Measurements from ENCODE around the gene NDST3.

The NDST3 gene

GRCh38 chr4:118112117-118113046 is 78.1 kb downstream of the NDST3 start:
- TF ChIP-seq ZNF274 (IDR thresholded peaks at IDR 0.05; ENCODE audit: low read depth, low read length), result no peak
- H3K4me3 ChIP-seq (ENCODE audit: low read length), result no peak overlapping the region

DNA sequence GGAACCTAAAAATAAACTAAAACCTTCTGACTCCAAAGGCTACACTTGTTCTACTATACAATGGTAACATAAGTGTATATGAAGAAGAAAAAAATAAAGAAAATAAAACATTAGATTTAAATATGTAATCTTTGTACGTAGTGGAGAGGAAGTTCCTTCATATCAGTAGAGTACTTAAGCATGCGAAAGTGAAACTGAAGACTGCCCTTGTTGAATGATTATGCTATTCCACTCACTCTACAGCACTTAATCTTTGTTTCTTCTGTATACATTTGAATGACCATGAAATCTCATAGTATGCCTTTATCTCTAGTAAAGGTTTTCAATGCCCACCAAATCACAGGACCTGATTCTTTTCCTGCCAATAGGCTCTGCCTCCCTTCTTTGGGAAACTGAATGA is 78.9 kb downstream of the NDST3 start:
- no peak overlapping the region for H3K4me3 ChIP-seq (ENCODE audit: low read length)
- TF ChIP-seq ZNF274 (IDR thresholded peaks at IDR 0.05; ENCODE audit: low read depth, low read length), result no peak

DNA sequence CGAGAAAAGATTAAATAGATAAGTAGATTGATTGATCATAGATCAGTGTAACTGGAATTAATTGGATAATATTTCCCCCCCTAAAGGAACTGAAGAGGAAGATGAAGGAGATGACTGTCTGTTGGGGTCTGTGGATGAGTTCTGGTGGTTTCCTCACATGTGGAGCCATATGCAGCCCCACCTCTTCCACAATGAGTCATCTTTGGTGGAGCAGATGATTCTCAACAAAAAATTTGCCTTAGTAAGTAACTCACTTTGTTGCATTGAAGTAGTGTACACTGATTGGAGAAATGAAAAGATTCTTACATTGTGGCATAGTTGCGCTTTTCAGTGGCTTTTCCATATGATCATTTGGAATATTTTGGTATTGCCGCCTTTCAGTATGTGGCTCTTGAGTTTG is 80.4 kb downstream of the NDST3 start:
- no peak for TF ChIP-seq ZNF274 (IDR thresholded peaks at IDR 0.05; ENCODE audit: low read depth, low read length)
- no peak overlapping the region for H3K4me3 ChIP-seq (ENCODE audit: low read length)

- H3K4me3 ChIP-seq (ENCODE audit: low read length), result no peak overlapping the region
- TF ChIP-seq ZNF274 (IDR thresholded peaks at IDR 0.05; ENCODE audit: low read depth, low read length), result no peak
Observed at GRCh38 chr4:118120120-118120760, 86.0 kb downstream of the NDST3 start.

GRCh38 chr4:118124997-118125396 is 90.7 kb downstream of the NDST3 start:
- no peak for TF ChIP-seq ZNF274 (IDR thresholded peaks at IDR 0.05; ENCODE audit: low read depth, low read length)
- H3K4me3 ChIP-seq (ENCODE audit: low read length), result no peak overlapping the region

- no peak for TF ChIP-seq ZNF274 (IDR thresholded peaks at IDR 0.05; ENCODE audit: low read depth, low read length)
- H3K4me3 ChIP-seq (ENCODE audit: low read length), result no peak overlapping the region
Observed at GRCh38 chr4:118139241-118139640, 105.0 kb downstream of the NDST3 start.

GRCh38 chr4:118141240-118141639 is 107.0 kb downstream of the NDST3 start:
- H3K4me3 ChIP-seq (ENCODE audit: low read length), result no peak overlapping the region
- no peak for TF ChIP-seq ZNF274 (IDR thresholded peaks at IDR 0.05; ENCODE audit: low read depth, low read length)

GRCh38 chr4:118154649-118155048 is 120.4 kb downstream of the NDST3 start:
- no peak for TF ChIP-seq ZNF274 (IDR thresholded peaks at IDR 0.05; ENCODE audit: low read depth, low read length)
- no peak overlapping the region for H3K4me3 ChIP-seq (ENCODE audit: low read length)

GRCh38 chr4:118155516-118155915 is 121.2 kb downstream of the NDST3 start:
- no peak overlapping the region for H3K4me3 ChIP-seq (ENCODE audit: low read length)
- TF ChIP-seq ZNF274 (IDR thresholded peaks at IDR 0.05; ENCODE audit: low read depth, low read length), result no peak

DNA sequence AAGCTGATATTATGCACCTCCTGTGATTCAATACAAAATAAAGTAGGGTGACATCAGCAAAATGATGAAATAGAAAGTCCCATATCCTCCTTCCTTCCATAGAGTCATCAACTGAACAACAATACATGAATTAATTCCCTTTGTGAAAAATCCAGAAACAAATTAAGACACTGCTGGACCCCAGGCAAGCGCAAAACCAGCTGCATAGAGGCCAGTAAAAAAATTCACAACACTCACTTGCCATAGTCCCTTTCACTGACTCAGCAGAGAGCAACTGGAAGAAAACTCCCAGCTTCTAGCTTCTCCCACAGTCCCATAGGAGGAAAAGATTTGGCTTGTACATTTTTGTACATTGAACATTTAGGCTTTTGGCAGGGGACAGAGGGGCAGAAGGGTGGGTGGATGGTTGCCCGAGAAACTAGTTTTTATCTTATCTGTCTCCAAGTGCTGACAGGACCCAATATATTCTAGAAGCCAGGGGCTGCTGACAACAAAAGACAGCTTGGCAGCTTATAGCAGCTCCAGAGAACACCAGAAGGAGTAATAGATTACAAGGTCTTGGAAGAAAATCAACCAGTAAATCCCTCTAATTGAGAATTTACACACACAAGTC is 124.6 kb downstream of the NDST3 start:
- no peak for TF ChIP-seq ZNF274 (IDR thresholded peaks at IDR 0.05; ENCODE audit: low read depth, low read length)

GRCh38 chr4:118167306-118167705 is 133.0 kb downstream of the NDST3 start:
- H3K4me3 ChIP-seq (ENCODE audit: low read length), result no peak overlapping the region
- TF ChIP-seq ZNF274 (IDR thresholded peaks at IDR 0.05; ENCODE audit: low read depth, low read length), result no peak

More for the DNA sequence above, 124.6 kb downstream of the NDST3 start:
- no peak overlapping the region for H3K4me3 ChIP-seq (ENCODE audit: low read length)

DNA sequence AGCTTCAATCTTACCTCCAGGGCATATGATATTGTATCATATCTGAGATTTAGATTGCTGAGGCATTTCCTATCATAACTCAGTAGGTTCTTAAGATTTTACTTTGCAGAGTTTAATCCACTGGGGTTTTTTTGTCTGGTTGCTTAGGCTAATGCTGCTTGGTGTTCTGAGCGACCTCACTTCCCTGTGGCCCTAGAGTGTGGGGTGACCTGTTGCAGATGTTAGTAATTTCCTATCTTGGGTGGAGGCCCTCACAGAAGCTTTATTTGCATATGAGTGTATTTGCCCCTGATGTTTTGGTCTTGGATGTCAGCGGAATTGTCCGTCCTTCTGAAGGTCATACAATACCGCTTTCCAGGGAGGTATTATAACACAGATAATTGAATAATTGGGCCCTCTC is 137.1 kb downstream of the NDST3 start:
- H3K4me3 ChIP-seq (ENCODE audit: low read length), result no peak overlapping the region
- no peak for TF ChIP-seq ZNF274 (IDR thresholded peaks at IDR 0.05; ENCODE audit: low read depth, low read length)

- H3K4me3 ChIP-seq (ENCODE audit: low read length), result no peak overlapping the region
- TF ChIP-seq ZNF274 (IDR thresholded peaks at IDR 0.05; ENCODE audit: low read depth, low read length), result no peak
Observed at GRCh38 chr4:118173126-118173525, 138.8 kb downstream of the NDST3 start.

DNA sequence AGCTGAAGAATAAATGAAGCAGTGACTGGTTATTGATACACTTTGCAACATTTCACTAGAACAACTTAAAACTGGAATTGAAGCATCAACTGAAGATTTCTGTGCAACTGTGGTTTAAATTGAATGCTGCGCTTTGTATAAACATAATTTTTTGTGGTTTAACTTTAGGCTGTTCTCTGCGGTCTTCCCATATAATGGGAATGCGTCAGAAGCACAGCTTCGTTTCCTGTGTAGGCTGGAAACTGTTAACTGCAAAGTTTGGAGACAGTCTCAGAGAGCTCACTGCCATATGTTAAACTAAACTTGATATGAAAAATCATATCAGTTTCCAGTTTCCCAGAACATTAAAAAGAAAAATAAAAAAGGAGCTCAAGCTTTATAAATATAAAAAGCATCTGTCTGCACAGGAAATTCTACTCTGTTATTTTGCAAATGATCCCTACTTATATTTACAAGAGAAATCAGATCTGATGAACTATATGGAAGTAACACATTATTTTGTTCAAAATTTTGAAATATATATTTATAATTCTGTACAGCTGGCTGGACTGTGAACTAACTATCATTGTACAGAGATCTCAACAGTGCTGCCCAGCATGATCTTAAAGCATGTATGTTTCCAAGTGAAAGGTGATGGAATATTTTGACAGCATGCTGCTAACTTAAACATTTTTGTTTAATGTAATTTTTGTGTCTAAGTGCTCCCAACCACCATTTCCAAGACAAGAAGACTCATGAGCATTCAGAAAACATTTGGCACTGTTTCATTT is 139.9 kb downstream of the NDST3 start:
- TF ChIP-seq ZNF274 (IDR thresholded peaks at IDR 0.05; ENCODE audit: low read depth, low read length), result no peak

More for the DNA sequence above, 139.9 kb downstream of the NDST3 start:
- no peak overlapping the region for H3K4me3 ChIP-seq (ENCODE audit: low read length)
